Activated CD4-positive, alpha-beta T cell treated with anti-CD3 and anti-CD28 coated beads for 36 hours (primary cell): ENCODE measurements around the gene PTGER4. TPM values are rescaled to one million over a fixed set of nuclear protein-coding genes. Genes with fewer than 3 reads are reported as not detected.
A peak's percentile ranks its signal among the peaks of the same experiment; 100 is the strongest.

Experiments
- ATAC-seq: fragments of 200-7000 bp; cut with Tn5 transposase; one replicate; pipeline ENCODE4 v1.10.0; 2021; ENCODE audit warnings: mild to moderate bottlenecking, moderate library complexity
- CTCF ChIA-PET: fragments of 350-600 bp; sonication (Branson Sonifier 250); formaldehyde crosslinking; loops from one replicate; lab custom pipeline; 2021; ENCODE audit warnings: antibody characterized with exemption; lab: Charles Lee
- POLR2A ChIA-PET: fragments of 350-600 bp; sonication (Branson Sonifier 250); formaldehyde crosslinking; loops from one replicate; lab custom pipeline; 2021; ENCODE audit warnings: antibody characterized with exemption, inconsistent platforms; lab: Charles Lee
- DNase-seq: peaks from one replicate; pipeline ENCODE4 v3.0.0-alpha.2; 2020
- H3K27ac Mint-ChIP-seq: one replicate; pipeline ENCODE4 v1.8.0; 2021; ENCODE audit warnings: mixed read lengths
- H3K27me3 Mint-ChIP-seq: one replicate; pipeline ENCODE4 v1.8.0; 2021; ENCODE audit warnings: mixed read lengths
- H3K36me3 Mint-ChIP-seq: one replicate; pipeline ENCODE4 v1.8.0; 2021; ENCODE audit warnings: low read depth, mixed read lengths
- H3K4me1 Mint-ChIP-seq: one replicate; pipeline ENCODE4 v1.8.0; 2021; ENCODE audit warnings: mixed read lengths
- H3K4me3 Mint-ChIP-seq: one replicate; pipeline ENCODE4 v1.8.0; 2021; ENCODE audit warnings: mild to moderate bottlenecking, moderate library complexity, mixed read lengths
- H3K9me3 Mint-ChIP-seq: one replicate; pipeline ENCODE4 v1.8.0; 2021; ENCODE audit warnings: low read depth, mixed read lengths
- intact Hi-C, 2 experiments: fragments of 100-400 bp; cut with DNase I in 1 of 2; cut with micrococcal nuclease in 1 of 2; formaldehyde crosslinking; loops; one replicate each; pipeline versions ENCODE4 v1.14.2 to v1.15.1; 2022 to 2024; cut with DNase I, micrococcal nuclease
- total RNA-seq, 2 experiments: library from RNA; stranded (reverse); gene quantifications; one replicate each; pipeline ENCODE4 v1.2.3, GENCODE V29; 2021

PTGER4 gene
- total RNA-seq, 2 experiments from 2014 or later, result 71.7 to 91.2 TPM

GRCh38 chr5:40681363-40682153, 1.8 kb downstream of the PTGER4 start:
- Mint-ChIP-seq H3K4me3 (peak overlapping the region; percentile 93), H3K36me3 (peaks cover 66% of the 10 kb centered on the region), H3K9me3 (no peaks in the 10 kb centered on the region), H3K27ac (peak overlapping the region; percentile 96), H3K27me3 (no peaks in the 10 kb centered on the region), H3K4me1 (peaks cover 32% of the 10 kb centered on the region)
- DNase-seq, result peak; percentile 69
- ATAC-seq, result peak; percentile 1
- intact Hi-C loops, result loop anchor here (2.0 to 10.0 kb wide), 4 partner anchors 151 to 1479 kb away; no protein-coding TSS in a partner anchor
- CTCF ChIA-PET, result interaction anchor here (0.6 to 3.1 kb wide), 6 partner anchors 20 to 733 kb away, joined by 3 to 9 read pairs (median 4); no protein-coding TSS in a partner anchor
- POLR2A ChIA-PET, result no interaction called here

- DNase-seq (peak; percentile 41), ATAC-seq (peak; percentile 4)
- POLR2A ChIA-PET, result interaction anchor here (0.6 kb wide), 1 partner anchor 253 kb away, joined by 3 read pairs; no protein-coding TSS in a partner anchor
- Mint-ChIP-seq H3K27ac (peak overlapping the region; percentile 96), H3K27me3 (no peaks in the 10 kb centered on the region), H3K4me1 (peaks cover 28% of the 10 kb centered on the region), H3K9me3 (no peaks in the 10 kb centered on the region), H3K4me3 (peak overlapping the region; percentile 93), H3K36me3 (peaks cover 74% of the 10 kb centered on the region)
- CTCF ChIA-PET, result interaction anchor here (1.2 to 3.1 kb wide), 5 partner anchors 9 to 733 kb away, joined by 3 to 9 read pairs (median 3); no protein-coding TSS in a partner anchor
- intact Hi-C loops, result loop anchor here (2.0 to 10.0 kb wide), 3 partner anchors 246 to 1480 kb away; no protein-coding TSS in a partner anchor
Measured at GRCh38 chr5:40682154-40683017, 2.7 kb downstream of the PTGER4 start.

- DNase-seq (no peak), ATAC-seq (no peak)
- ChIA-PET POLR2A (interaction anchor here (0.6 to 1.8 kb wide), 4 partner anchors 8 to 274 kb away, joined by 3 to 6 read pairs (median 3); no protein-coding TSS in a partner anchor), CTCF (interaction anchor here (1.0 to 3.7 kb wide), 4 partner anchors 10 to 734 kb away, joined by 3 to 16 read pairs (median 4); no protein-coding TSS in a partner anchor)
- no peaks in the 10 kb centered on the region for H3K27me3 Mint-ChIP-seq
- intact Hi-C loops, result loop anchor here (2.0 to 10.0 kb wide), 3 partner anchors 247 to 1481 kb away; no protein-coding TSS in a partner anchor
- peaks cover 30% of the 10 kb centered on the region for H3K4me1 Mint-ChIP-seq
- H3K9me3 Mint-ChIP-seq, result no peaks in the 10 kb centered on the region
- peak overlapping the region; percentile 93 for H3K4me3 Mint-ChIP-seq
- H3K36me3 Mint-ChIP-seq, result peaks cover 83% of the 10 kb centered on the region
- H3K27ac Mint-ChIP-seq, result peak overlapping the region; percentile 96
Measured at GRCh38 chr5:40683305-40683704, 3.6 kb downstream of the PTGER4 start.

GRCh38 chr5:40685193-40685592, 5.5 kb downstream of the PTGER4 start:
- Mint-ChIP-seq H3K4me1 (peaks cover 46% of the 10 kb centered on the region), H3K36me3 (peaks cover 96% of the 10 kb centered on the region), H3K27me3 (no peaks in the 10 kb centered on the region), H3K9me3 (no peaks in the 10 kb centered on the region), H3K4me3 (peak overlapping the region; percentile 93), H3K27ac (peak overlapping the region; percentile 88)
- ChIA-PET CTCF (interaction anchor here (0.7 to 3.7 kb wide), 8 partner anchors 176 to 738 kb away, joined by 3 to 16 read pairs (median 3); no protein-coding TSS in a partner anchor), POLR2A (interaction anchor here (0.9 to 1.8 kb wide), 4 partner anchors 10 to 461 kb away, joined by 3 to 6 read pairs (median 4); no protein-coding TSS in a partner anchor)
- no peak for ATAC-seq
- intact Hi-C loops, result loop anchor here (1.0 to 10.0 kb wide), 7 partner anchors 67 to 1480 kb away; no protein-coding TSS in a partner anchor
- DNase-seq, result no peak

- POLR2A ChIA-PET, result interaction anchor here (0.5 to 1.7 kb wide), 6 partner anchors 8 to 462 kb away, joined by 3 to 5 read pairs (median 3); no protein-coding TSS in a partner anchor
- intact Hi-C loops, result loop anchor here (1.0 to 10.0 kb wide), 7 partner anchors 66 to 1481 kb away; no protein-coding TSS in a partner anchor
Measured at GRCh38 chr5:40685976-40686486, 6.3 kb downstream of the PTGER4 start.

GRCh38 chr5:40687321-40687720, 7.6 kb downstream of the PTGER4 start:
- ATAC-seq (peak; percentile 36), DNase-seq (peak; percentile 59)
- POLR2A ChIA-PET, result no interaction called here
- Mint-ChIP-seq H3K4me3 (peak overlapping the region; percentile 93), H3K36me3 (peaks cover 94% of the 10 kb centered on the region), H3K4me1 (peaks cover 66% of the 10 kb centered on the region), H3K9me3 (no peaks in the 10 kb centered on the region), H3K27ac (peak overlapping the region; percentile 90), H3K27me3 (no peaks in the 10 kb centered on the region)
- CTCF ChIA-PET, result no interaction called here
- intact Hi-C loops, result loop anchor here (5.0 to 10.0 kb wide), 6 partner anchors 65 to 1483 kb away; no protein-coding TSS in a partner anchor

More at GRCh38 chr5:40685976-40686486, 6.3 kb downstream of the PTGER4 start:
- H3K36me3 Mint-ChIP-seq, result peaks cover 95% of the 10 kb centered on the region
- H3K27ac Mint-ChIP-seq, result peak overlapping the region; percentile 88
- peak overlapping the region; percentile 93 for H3K4me3 Mint-ChIP-seq
- CTCF ChIA-PET, result interaction anchor here (0.7 to 3.7 kb wide), 13 partner anchors 10 to 739 kb away, joined by 3 to 16 read pairs (median 3); no protein-coding TSS in a partner anchor
- H3K4me1 Mint-ChIP-seq, result peaks cover 53% of the 10 kb centered on the region
- no peaks in the 10 kb centered on the region for H3K27me3 Mint-ChIP-seq
- ATAC-seq (no peak), DNase-seq (no peak)
- no peaks in the 10 kb centered on the region for H3K9me3 Mint-ChIP-seq

- no peaks in the 10 kb centered on the region for H3K9me3 Mint-ChIP-seq
- DNase-seq (peak; percentile 92), ATAC-seq (peak; percentile 71)
- no peaks in the 10 kb centered on the region for H3K27me3 Mint-ChIP-seq
- ChIA-PET CTCF (interaction anchor here (0.6 to 1.9 kb wide), 15 partner anchors 8 to 972 kb away, joined by 3 to 9 read pairs (median 4); partner anchors contain the start of gene PTGER4), POLR2A (no interaction called here)
- H3K4me1 Mint-ChIP-seq, result peaks cover 69% of the 10 kb centered on the region
- intact Hi-C loops, result loop anchor here (1.0 to 10.0 kb wide), 23 partner anchors 47 to 1483 kb away; partner anchors contain the start of gene TTC33 (in 1 of the 2)
- peak overlapping the region; percentile 93 for H3K4me3 Mint-ChIP-seq
- peaks cover 90% of the 10 kb centered on the region for H3K36me3 Mint-ChIP-seq
- H3K27ac Mint-ChIP-seq, result peak overlapping the region; percentile 90
Measured at GRCh38 chr5:40688127-40688761, 8.5 kb downstream of the PTGER4 start.

GRCh38 chr5:40688996-40689395, 9.3 kb downstream of the PTGER4 start:
- Mint-ChIP-seq H3K4me3 (peak overlapping the region; percentile 93), H3K4me1 (peaks cover 69% of the 10 kb centered on the region), H3K27me3 (no peaks in the 10 kb centered on the region), H3K9me3 (no peaks in the 10 kb centered on the region), H3K36me3 (peaks cover 87% of the 10 kb centered on the region), H3K27ac (peak overlapping the region; percentile 90)
- ATAC-seq (no peak), DNase-seq (no peak)
- intact Hi-C loops, result loop anchor here (1.0 to 10.0 kb wide), 26 partner anchors 10 to 1484 kb away; partner anchors contain the start of genes PTGER4 (in 1 of the 2) and TTC33 (in 1 of the 2)
- POLR2A ChIA-PET, result interaction anchor here (0.5 to 1.7 kb wide), 6 partner anchors 9 to 459 kb away, joined by 3 to 6 read pairs (median 4); partner anchors contain the start of gene PTGER4
- CTCF ChIA-PET, result interaction anchor here (0.6 to 1.9 kb wide), 20 partner anchors 9 to 973 kb away, joined by 3 to 9 read pairs (median 4); partner anchors contain the start of gene PTGER4

- Mint-ChIP-seq H3K9me3 (no peaks in the 10 kb centered on the region), H3K4me1 (peaks cover 70% of the 10 kb centered on the region)
- POLR2A ChIA-PET, result interaction anchor here (0.5 to 1.7 kb wide), 6 partner anchors 10 to 460 kb away, joined by 3 to 6 read pairs (median 4); partner anchors contain the start of gene PTGER4
Measured at GRCh38 chr5:40689438-40689837, 9.7 kb downstream of the PTGER4 start.

More at GRCh38 chr5:40689438-40689837, 9.7 kb downstream of the PTGER4 start:
- Mint-ChIP-seq H3K27ac (peak overlapping the region; percentile 90), H3K4me3 (peak overlapping the region; percentile 93), H3K36me3 (peaks cover 87% of the 10 kb centered on the region), H3K27me3 (no peaks in the 10 kb centered on the region)
- intact Hi-C loops, result loop anchor here (1.0 to 10.0 kb wide), 18 partner anchors 10 to 1485 kb away; partner anchors contain the start of genes PTGER4 (in 1 of the 2) and TTC33 (in 1 of the 2)
- DNase-seq (peak; percentile 77), ATAC-seq (peak; percentile 67)
- CTCF ChIA-PET, result interaction anchor here (0.9 to 1.9 kb wide), 17 partner anchors 10 to 973 kb away, joined by 3 to 9 read pairs (median 4); partner anchors contain the start of gene PTGER4
